Neutrophil (primary cell): ENCODE measurements around the gene F7.

ENCODE experiments used
- H3K27ac ChIP-seq: fragments of 200-600 bp; sonication (generic); 2 replicates; pipeline ENCODE4 v1.5.1; 2016; ENCODE audit warnings: mild to moderate bottlenecking, moderate library complexity
- H3K27me3 ChIP-seq: fragments of 200-600 bp; sonication (generic); 2 replicates; pipeline ENCODE4 v1.6.0; 2016; ENCODE audit warnings: mild to moderate bottlenecking
- H3K36me3 ChIP-seq: fragments of 200-600 bp; sonication (generic); 2 replicates; pipeline ENCODE4 v1.5.1; 2017
- H3K4me1 ChIP-seq, 2 experiments: fragments of 200-600 bp in 1 of 2; sonication (generic) in 1 of 2; 1 replicate in 1 of 2; 2 replicates in 1 of 2; pipeline versions ENCODE4 v1.5.1 to v1.6.1; 2013 to 2016; ENCODE audit warnings: low read depth in 1 of 2, low read length in 1 of 2, mild to moderate bottlenecking in 1 of 2, moderate library complexity in 1 of 2; ENCODE audit not compliant: control insufficient read depth in 1 of 2, insufficient read depth in 1 of 2
- H3K4me3 ChIP-seq, 2 experiments: fragments of 200-600 bp in 1 of 2; sonication (generic) in 1 of 2; 1 replicate in 1 of 2; 2 replicates in 1 of 2; pipeline ENCODE4 v1.5.1; 2013 to 2016; ENCODE audit warnings: low read depth in 1 of 2, low read length in 1 of 2, mild to moderate bottlenecking in 1 of 2, moderate library complexity in 1 of 2
- H3K9me3 ChIP-seq: fragments of 200-600 bp; sonication (generic); 2 replicates; pipeline ENCODE4 v1.5.1; 2016
- CTCF ChIP-seq: fragments of 200-600 bp; sonication (generic); IDR thresholded peaks from 2 replicates; pipeline ENCODE4 v1.5.1; 2016; ENCODE audit warnings: antibody characterized with exemption

The F7 gene

GRCh38 chr13:113169277-113170272 is 64.0 kb downstream of the F7 start:
- H3K4me1 ChIP-seq: no peaks in the 10 kb centered on the region
- no peaks in the 10 kb centered on the region for H3K9me3 ChIP-seq
- no peak overlapping the region for H3K27ac ChIP-seq
- H3K4me3 ChIP-seq: no peak overlapping the region
- TF ChIP-seq CTCF: no peak
- peaks cover 14% of the 10 kb centered on the region for H3K36me3 ChIP-seq
- peaks cover 23% of the 10 kb centered on the region for H3K27me3 ChIP-seq
